Inflammatory macrophage (primary cell): ENCODE results near the gene UFD1.

ENCODE experiments used
- DNase-seq, 2 donors: peaks; one replicate each; pipeline ENCODE4 v3.0.0-alpha.2; 2020 to 2022

UFD1 gene

DNA sequence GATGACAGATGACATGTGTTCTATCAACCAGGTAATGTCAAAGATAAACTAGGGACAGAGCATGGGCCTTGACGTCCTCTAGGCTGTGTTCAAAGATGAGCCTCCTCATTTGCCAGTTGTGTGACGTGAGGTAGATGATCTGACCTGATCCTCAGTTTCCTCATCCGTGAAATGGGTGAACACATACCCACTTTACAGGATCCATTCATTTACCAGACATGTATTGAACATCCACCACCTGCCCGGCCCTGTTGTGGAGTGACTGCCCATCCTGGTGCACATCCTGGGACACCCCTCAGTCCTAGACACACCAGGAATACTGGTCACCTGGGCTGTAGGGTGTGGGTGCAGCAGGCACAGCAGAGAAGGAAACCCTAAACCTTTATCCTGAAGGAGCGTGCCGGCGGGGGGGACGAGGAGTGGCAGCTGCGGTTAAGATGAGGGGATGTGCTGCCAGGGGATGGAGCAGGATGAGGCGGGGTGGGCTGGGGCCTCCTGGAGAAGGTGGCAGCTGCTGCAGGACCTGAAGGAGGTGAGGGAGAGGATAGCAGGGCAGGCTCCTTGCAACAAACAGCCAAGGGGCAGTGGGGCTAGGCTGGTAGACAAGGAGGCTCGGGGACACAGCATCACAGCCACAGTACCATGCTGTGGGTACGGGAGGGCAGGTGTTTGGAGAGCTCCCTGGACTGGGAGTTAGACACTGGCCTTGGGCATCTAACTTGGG, 36.8 kb upstream of the UFD1 start:
- DNase-seq, result no peak

DNA sequence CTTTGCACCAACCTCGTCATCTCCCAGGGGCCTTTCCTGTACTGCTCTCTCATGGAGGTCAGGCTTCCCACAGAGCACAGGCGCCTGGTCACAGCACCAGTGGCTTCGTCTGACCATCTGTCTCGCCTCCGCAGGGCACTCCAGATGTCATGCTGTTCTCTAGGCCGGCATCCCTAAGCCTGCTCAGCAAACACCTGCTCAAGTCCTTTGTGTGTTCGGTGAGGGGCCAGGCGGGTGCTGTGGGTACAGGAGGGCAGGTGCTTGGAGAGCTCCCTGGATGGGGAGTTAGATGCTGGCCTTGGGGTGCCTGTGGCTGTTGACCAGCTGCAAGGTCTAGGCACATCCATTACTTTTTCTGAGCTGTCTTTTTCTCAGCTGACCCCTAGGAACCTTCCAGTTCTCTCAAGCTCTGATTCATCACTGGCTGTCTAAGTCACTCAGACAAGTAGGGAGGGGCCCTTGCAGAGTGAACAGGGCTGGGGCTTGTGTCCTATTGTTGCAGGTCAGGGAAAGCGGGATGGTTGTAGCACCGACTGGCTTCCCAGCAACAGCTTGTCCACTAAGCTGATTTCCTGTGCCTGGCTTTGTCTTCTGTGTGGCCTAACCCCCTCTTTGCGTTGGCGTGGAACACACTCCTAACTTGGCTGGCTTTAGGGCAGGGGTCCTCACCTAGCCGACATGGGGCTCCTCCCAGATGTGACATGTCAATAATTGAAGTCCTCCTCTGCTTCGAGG, 36.0 kb upstream of the UFD1 start:
- DNase-seq, result no peak

- no peak for DNase-seq
Observed at GRCh38 chr22:19513823-19514222, 34.8 kb upstream of the UFD1 start.

DNA sequence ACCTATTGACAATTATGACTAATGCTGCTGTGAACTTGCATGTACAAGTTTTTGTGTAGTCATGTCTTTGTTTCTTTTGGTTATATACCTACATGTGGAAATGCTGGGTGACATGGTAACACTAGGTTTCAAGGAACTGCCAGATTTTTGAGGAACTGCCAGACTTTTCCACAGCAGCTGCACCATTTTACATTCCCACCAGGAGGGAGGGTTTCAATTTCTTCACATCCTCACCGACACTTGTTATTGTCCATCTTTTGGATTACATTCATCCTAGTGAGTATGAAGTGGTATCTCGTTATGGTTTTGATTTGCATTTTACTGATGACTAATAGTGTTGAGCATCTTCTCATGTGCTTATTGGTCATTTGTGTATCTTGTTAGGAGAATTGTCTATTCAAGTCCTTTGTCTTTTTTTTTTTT, 31.9 kb upstream of the UFD1 start:
- no peak for DNase-seq

- DNase-seq, result no peak
Observed at GRCh38 chr22:19509923-19510322, 30.9 kb upstream of the UFD1 start.

GRCh38 chr22:19509191-19509590, 30.2 kb upstream of the UFD1 start:
- DNase-seq, result no peak

GRCh38 chr22:19508024-19508776, 29.2 kb upstream of the UFD1 start:
- DNase-seq, result no peak

DNA sequence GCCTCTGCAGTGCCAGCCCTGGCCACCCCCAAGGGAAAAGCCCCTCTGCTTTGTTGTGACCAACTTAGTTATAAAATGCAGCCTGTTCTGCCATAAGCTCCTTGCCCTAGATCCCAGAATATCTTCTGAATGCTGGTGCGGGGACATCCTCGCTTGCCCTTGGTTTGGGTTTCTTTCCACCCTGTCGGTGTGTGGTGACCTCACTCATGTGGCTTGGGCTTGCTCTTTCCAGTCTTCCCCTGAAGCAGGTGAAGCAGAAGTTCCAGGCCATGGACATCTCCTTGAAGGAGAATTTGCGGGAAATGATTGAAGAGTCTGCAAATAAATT, 28.5 kb upstream of the UFD1 start:
- DNase-seq, result no peak

DNA sequence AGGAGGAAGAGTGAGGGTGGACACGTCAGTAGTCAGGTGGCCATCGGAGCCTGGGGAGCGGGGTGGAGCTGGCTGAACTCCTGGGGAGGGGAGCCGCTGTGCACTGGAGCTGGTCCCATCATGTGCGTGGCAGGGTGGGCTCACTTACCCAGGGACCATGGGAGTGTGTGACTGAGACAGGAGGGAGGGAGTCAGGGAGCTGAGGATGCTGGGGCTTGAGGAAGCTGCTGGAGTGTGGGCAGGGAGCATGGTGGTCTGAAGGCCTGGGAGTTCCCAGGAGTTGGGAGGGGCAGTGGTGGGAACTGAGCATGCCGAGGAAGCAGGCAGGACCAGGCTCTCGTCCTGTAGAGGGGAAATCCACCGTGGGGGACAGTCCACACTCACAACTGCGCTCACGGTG, 27.2 kb upstream of the UFD1 start:
- no peak for DNase-seq

DNA sequence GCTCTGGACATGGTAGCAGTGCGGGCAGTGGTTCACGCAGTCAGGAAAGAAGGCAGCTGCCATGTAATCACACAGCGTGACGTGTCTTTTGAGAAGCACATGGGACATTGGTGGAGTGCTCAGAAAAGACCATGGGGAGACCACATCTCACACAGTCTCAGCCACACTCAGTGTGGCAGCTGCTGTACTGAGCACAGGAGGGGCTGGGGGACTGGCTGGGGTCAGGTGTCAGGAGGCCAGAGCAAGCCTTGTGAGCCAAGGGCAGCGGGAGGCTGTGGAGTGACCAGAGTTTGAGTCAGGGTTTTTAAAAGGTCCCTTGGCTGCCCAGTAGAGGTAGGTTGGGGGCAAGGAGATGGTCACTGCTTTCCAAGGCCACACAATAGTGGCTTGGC, 26.7 kb upstream of the UFD1 start:
- DNase-seq, result no peak

DNA sequence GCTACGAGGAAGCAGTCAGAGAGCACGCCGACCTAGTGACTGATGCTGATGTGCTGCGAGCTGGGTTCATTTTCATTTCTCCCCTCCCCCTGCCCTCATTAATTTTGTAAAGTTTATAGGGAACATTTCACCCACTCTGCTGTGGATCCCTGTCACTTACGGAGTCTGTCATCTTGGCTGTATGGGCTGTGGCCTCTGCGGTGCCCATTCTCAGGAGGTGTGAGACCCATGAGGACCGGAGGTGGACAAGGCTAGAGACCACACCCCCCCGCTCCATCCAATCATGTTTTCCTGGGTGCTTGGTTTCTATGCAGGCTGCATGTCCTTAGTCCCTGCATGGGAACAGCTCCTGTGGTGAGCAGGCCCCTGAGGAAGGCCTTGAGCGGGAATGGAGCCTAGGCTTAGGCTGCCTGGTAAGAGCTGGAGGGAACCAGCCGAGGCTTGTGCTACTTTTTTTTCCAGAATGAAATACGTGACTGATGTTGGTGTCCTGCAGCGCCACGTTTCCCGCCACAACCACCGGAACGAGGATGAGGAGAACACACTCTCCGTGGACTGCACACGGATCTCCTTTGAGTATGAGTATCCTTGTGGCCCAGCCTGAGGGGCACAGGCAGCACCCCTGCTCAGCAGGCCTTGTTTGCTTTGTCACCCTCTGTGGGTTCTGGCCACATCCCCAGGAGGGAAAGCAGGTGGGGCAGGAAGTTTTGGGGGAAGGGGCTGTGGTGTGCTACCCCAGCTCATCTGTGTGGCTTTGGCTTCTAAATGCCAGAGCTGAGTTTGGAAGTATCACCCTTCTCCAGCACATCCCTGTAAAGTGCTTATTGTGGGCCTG, 26.1 kb upstream of the UFD1 start:
- DNase-seq, result no peak

DNA sequence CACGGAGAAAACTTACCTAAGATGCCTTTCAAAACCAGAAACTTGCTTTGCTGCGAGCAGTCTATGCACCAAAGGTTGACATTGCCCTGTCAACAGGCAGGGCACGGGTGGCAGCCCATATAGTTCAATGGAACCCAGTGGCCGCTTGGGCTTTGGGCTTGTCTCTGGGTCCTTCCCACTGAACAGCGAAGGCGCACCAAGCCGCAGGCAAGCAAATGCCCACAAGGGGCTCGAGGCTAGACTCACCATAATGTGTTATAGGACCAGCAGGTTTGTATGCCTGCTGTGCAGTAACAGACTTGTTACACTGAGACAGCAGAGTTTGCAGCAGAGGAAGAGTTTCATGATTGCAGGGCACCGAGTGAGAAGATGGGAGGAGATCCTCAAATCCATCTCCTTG, 24.9 kb upstream of the UFD1 start:
- DNase-seq, result no peak

DNA sequence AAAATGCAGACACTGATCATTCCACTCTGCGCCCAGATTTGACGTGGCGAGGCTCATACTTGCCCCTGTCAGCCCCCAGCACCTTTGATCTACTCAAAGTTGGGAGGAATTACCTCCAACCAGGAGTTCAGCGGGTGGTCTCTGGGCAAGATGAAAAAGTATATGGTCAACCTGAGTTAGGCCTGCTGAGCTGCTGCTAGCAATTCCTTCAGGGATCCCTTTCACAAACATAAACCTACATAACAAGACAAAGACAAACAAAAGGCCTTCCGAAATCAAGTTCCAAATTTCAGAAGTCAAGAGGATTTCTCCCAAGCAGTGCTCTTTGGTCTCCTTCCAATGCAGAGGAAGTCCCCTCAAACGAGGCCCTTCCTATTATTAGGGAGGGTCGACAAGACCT, 24.4 kb upstream of the UFD1 start:
- DNase-seq, result no peak

DNA sequence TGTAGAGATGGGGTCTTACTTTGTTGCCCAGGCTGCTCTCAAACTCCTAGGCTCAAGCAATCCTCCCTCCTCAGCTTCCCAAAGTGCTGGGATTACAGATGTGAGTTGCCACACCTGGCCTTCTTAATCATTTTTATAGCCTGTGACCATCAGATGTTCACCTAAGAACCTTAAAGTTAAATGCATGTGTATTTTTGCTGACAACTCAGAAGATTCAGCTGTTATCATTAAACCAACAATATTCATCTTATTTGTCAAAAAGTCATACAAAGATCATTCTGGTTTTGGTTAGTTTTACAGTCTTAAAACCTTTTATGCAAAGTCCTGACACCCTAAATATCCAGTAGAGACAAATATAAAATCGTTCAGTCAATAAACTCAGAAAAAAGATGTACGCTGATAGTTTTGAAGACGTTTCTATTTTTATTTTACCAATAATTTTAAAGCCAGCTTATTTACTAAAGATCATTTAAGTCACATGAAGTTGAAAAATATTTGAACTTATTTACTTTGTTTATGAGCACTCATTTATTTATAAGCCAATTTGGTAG, 23.0 kb upstream of the UFD1 start:
- DNase-seq, result no peak

- no peak for DNase-seq
Observed at GRCh38 chr22:19499880-19500242, 20.9 kb upstream of the UFD1 start.

GRCh38 chr22:19499236-19499879, 20.4 kb upstream of the UFD1 start:
- DNase-seq, result no peak

DNA sequence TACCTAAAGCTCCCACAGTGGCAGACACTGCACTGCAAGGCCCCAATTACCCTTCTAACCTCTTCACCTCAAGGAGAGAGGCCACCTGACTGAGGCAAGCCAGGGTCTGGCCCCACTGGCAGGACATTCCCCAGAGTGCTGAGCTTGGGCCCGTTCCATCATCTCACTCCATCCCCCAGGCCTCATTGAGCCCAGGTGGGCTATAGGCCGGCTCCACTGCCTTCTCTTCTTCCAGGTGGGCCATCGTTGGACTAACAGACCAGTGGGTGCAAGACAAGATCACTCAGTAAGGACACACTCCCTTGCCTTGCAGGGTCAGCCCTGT, 19.8 kb upstream of the UFD1 start:
- DNase-seq, result no peak

GRCh38 chr22:19498154-19498865, 19.3 kb upstream of the UFD1 start:
- DNase-seq, result no peak

- DNase-seq, result no peak
Observed at GRCh38 chr22:19497245-19497644, 18.3 kb upstream of the UFD1 start.

DNA sequence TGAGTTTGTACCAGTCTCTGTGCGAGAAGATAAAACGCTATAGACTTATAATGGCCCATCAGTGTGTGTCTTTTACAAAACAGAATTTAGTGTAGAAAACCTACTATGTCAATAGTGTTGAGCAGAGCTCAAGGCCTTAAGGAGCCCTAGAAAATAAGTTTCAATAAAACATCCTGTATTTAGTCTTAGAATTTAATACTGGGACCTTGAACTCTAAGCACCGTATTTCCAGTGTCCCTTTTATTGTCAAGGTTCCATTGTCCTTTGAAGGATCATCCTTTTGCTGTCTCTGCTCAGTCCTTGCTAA, 17.3 kb upstream of the UFD1 start:
- DNase-seq, result no peak

- DNase-seq, result no peak
Observed at GRCh38 chr22:19495562-19496323, 16.8 kb upstream of the UFD1 start.
